HepG2 (cell line): ENCODE results near the gene SASH1. TPM values are rescaled to one million over a fixed set of nuclear protein-coding genes. Genes with fewer than 3 reads are reported as not detected.

Source experiments
- ATAC-seq: fragments of 200-7000 bp; cut with Tn5 transposase; 3 replicates; pipeline ENCODE4 v1.9.1; 2020; ENCODE audit warnings: mild to moderate bottlenecking, moderate library complexity
- BruUV-seq: library from RNA; stranded (reverse); fragments of 400-500 nt; replicated peaks from 2 replicates; lab custom pipeline; 2021; lab: Mats Ljungman, UMichigan
- CTCF ChIA-PET: fragments of 300-600 bp; formaldehyde crosslinking; extraction: SDS; loops from one replicate; lab custom pipeline; 2021; ENCODE audit warnings: low total read pairs, inconsistent platforms, low intra/inter-chr PET ratio; lab: Yijun Ruan, JAX
- POLR2A ChIA-PET: fragments of 350-600 bp; sonication (Branson Sonifier 250); formaldehyde crosslinking; loops from one replicate; lab custom pipeline; 2020; ENCODE audit warnings: antibody characterized with exemption, inconsistent platforms; lab: Yijun Ruan, JAX
- DNase-seq: peaks from one replicate; pipeline ENCODE4 v3.0.0-alpha.2; 2015; ENCODE audit warnings: low spot score
- FAIRE-seq: peaks from 3 replicates; lab custom pipeline; 2011; peaks lifted over from hg19 to GRCh38; lab: Jason Lieb, UNC
- H2AFZ ChIP-seq: one replicate; pipeline ENCODE4 v1.6.1; 2011; ENCODE audit warnings: low read length, inconsistent platforms
- H3K27ac ChIP-seq: fragments of 300-600 bp; 3 replicates; pipeline ENCODE4 v1.8.0; 2011; ENCODE audit warnings: mixed run types, mild to moderate bottlenecking, mixed read lengths, low read length, inconsistent platforms; ENCODE audit not compliant: insufficient read depth; ENCODE audit errors: extremely low read length
- H3K27me3 ChIP-seq, 2 experiments: fragments of 200-600 bp in 1 of 2; 2 replicates in 1 of 2; 3 replicates in 1 of 2; pipeline versions ENCODE4 v1.6.0 to v1.8.0; 2011; ENCODE audit warnings: low read length in 2 of 2, mild to moderate bottlenecking in 2 of 2, moderate library complexity in 2 of 2, inconsistent platforms in 1 of 2; ENCODE audit not compliant: insufficient read depth in 2 of 2, control insufficient read depth in 1 of 2
- H3K36me3 ChIP-seq, 2 experiments: fragments of 200-600 bp in 1 of 2; replicated peaks in 1 of 2; 2 replicates in 1 of 2; 3 replicates in 1 of 2; pipeline versions ENCODE4 v1.5.1 to v1.8.0; 2011; ENCODE audit warnings: low read length in 2 of 2, inconsistent platforms in 1 of 2; ENCODE audit not compliant: insufficient read depth in 2 of 2, control insufficient read depth in 1 of 2
- H3K4me1 ChIP-seq: 2 replicates; pipeline ENCODE4 v1.5.1; 2012; ENCODE audit warnings: low read length, inconsistent platforms; ENCODE audit not compliant: insufficient read depth
- H3K4me2 ChIP-seq: 2 replicates; pipeline ENCODE4 v1.6.0; 2011; ENCODE audit warnings: low read depth, low read length, inconsistent platforms
- H3K4me3 ChIP-seq, 3 experiments: fragments of 200-600 bp in 1 of 3; sonication (generic), shearing (Covaris generic) in 1 of 3; replicated peaks in 1 of 3; 2 replicates each; pipeline ENCODE4 v1.5.1; 2011 to 2016; ENCODE audit warnings: low read length in 3 of 3, inconsistent platforms in 2 of 3, low read depth in 2 of 3, mild to moderate bottlenecking in 2 of 3, control low read depth in 1 of 3, mixed read lengths in 1 of 3; ENCODE audit not compliant: insufficient read depth in 1 of 3
- H3K79me2 ChIP-seq: one replicate; pipeline ENCODE4 v1.6.1; 2011; ENCODE audit warnings: low read length, inconsistent platforms; ENCODE audit not compliant: insufficient read depth
- H3K9ac ChIP-seq: 2 replicates; pipeline ENCODE4 v1.6.0; 2011; ENCODE audit warnings: mild to moderate bottlenecking, low read depth, low read length, inconsistent platforms; ENCODE audit not compliant: insufficient read depth
- H3K9me3 ChIP-seq: 2 replicates; pipeline ENCODE4 v1.5.1; 2012; ENCODE audit warnings: mild to moderate bottlenecking, low read length
- H4K20me1 ChIP-seq: 2 replicates; pipeline ENCODE4 v1.6.0; 2011; ENCODE audit warnings: inconsistent platforms, mild to moderate bottlenecking, low read length, moderate library complexity; ENCODE audit not compliant: insufficient read depth
- HNRNPH1 ChIP-seq: fragments of 200-400 bp; formaldehyde crosslinking; optimal IDR thresholded peaks from 2 replicates; pipeline ENCODE3; 2017; ENCODE audit warnings: mild to moderate bottlenecking, low read depth, low read length
- IRF1 ChIP-seq: sonication (generic); formaldehyde crosslinking; IDR thresholded peaks from 2 replicates; pipeline ENCODE4 v1.4.0; 2020; ENCODE audit warnings: low read depth, mild to moderate bottlenecking, missing genetic modification reagents
- MTF2 ChIP-seq: sonication (generic); formaldehyde crosslinking; IDR thresholded peaks from 2 replicates; pipeline ENCODE4 v1.5.0; 2020; ENCODE audit warnings: missing genetic modification reagents, borderline replicate concordance
- ZNF616 ChIP-seq: sonication (generic); formaldehyde crosslinking; IDR thresholded peaks from 2 replicates; pipeline ENCODE4 v1.5.0; 2020; ENCODE audit warnings: low read depth, mild to moderate bottlenecking, missing genetic modification reagents
- ZNF740 ChIP-seq: sonication (generic); formaldehyde crosslinking; IDR thresholded peaks from 2 replicates; pipeline ENCODE4 v1.4.0; 2020; ENCODE audit warnings: missing genetic modification reagents
- WGBS: methylation state at CpG from one replicate; pipeline ENCODE4 v1.1.6; 2017; ENCODE audit warnings: low lambda C conversion rate; 5-methylcytosine and 5-hydroxymethylcytosine counted together
- in situ Hi-C: cut with HindIII; loops from 2 replicates; pipeline ENCODE4 v1.10.0; 2017; ENCODE audit warnings: low pct_unique_long_range_greater_than_20kb; ENCODE audit not compliant: extremely low pct_ligation_motif_present
- intact Hi-C: fragments of 100-400 bp; cut with micrococcal nuclease; formaldehyde crosslinking; loops from one replicate; pipeline ENCODE4 v1.10.0; 2022; ENCODE audit not compliant: unreplicated experiment
- polyA plus RNA-seq, 8 experiments: library from polyadenylated mRNA; depleted of rRNA in 3 of 8; stranded (reverse) in 7 of 8; unstranded in 1 of 8; fragments of >200 nt; fragmentation: Illumina TruSeq in 4 of 8; extraction: Trizol in 4 of 8; gene quantifications; 2 replicates each; pipeline versions ENCODE4 v1.2.1 to v1.2.3, GENCODE V29; 2011 to 2016; ENCODE audit warnings: low read depth in 4 of 8, missing spikeins in 1 of 8, mixed read lengths in 1 of 8; ENCODE audit not compliant: insufficient read depth in 1 of 8
- total RNA-seq, 5 experiments: library from RNA; depleted of rRNA; stranded (reverse); fragments of >200 nt; fragmentation: Illumina TruSeq; extraction: Trizol; gene quantifications; 2 replicates each; pipeline ENCODE4 v1.2.3, GENCODE V29; 2016; ENCODE audit warnings: low read depth in 1 of 5
- TF ChIP-seq, protein P1 (sequence below): sonication (generic); formaldehyde crosslinking; IDR thresholded peaks from 2 replicates; pipeline ENCODE4 v1.5.1; 2020; ENCODE audit warnings: mild to moderate bottlenecking, missing genetic modification reagents, moderate library complexity

SASH1 gene
- total and polyA plus RNA-seq, 2 of the 13 experiments (the other 11 are each of a cell fraction or from before 2014, with no cell fraction given), result 7.5 to 8.2 TPM

DNA sequence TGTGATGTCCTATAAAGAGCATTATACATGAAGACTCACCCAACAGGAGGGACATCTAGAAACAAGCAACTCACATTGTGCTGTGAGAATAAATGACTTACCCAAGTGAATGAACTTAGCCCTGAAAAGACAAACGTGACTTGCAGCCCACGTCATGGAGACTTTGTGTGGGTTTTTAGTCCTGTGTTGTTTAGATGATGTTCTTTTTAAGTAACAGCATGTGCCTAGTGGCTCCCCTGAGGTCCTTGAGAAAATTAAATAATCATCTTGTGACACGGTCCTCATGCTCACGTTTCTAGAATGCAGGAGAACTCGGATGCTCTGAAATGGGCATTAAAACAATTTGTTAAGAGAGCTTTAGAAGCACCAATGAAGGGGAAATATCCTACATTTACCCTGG is 165.1 kb downstream of the SASH1 start:
- in situ Hi-C loops, result no loop called here

More for the DNA sequence above, 165.1 kb downstream of the SASH1 start:
- DNase-seq (no peak), FAIRE-seq (no peak), ATAC-seq (no peak)
- Histone ChIP-seq H2AFZ (no peak overlapping the region), H3K36me3 (no peaks in the 10 kb centered on the region; a peak in 1 of 5 replicates), H3K27ac (no peak overlapping the region), H3K27me3 (no peaks in the 10 kb centered on the region), H3K4me2 (no peak overlapping the region), H3K4me1 (no peaks in the 10 kb centered on the region), H3K79me2 (no peaks in the 10 kb centered on the region), H3K4me3 (no peak overlapping the region), H3K9me3 (no peaks in the 10 kb centered on the region), H3K9ac (no peak overlapping the region), H4K20me1 (no peaks in the 10 kb centered on the region)
- BruUV-seq, result no TSS peak
- ChIA-PET POLR2A (no interaction called here), CTCF (no interaction called here)
- intact Hi-C loops, result no loop called here
- no peak for TF ChIP-seq MTF2
- no peak for TF ChIP-seq IRF1 (CRISPR knock-in tag)
- no peak for TF ChIP-seq HNRNPH1
- no peak for TF ChIP-seq ZNF616 (CRISPR knock-in tag)
- TF ChIP-seq, protein P1, sequence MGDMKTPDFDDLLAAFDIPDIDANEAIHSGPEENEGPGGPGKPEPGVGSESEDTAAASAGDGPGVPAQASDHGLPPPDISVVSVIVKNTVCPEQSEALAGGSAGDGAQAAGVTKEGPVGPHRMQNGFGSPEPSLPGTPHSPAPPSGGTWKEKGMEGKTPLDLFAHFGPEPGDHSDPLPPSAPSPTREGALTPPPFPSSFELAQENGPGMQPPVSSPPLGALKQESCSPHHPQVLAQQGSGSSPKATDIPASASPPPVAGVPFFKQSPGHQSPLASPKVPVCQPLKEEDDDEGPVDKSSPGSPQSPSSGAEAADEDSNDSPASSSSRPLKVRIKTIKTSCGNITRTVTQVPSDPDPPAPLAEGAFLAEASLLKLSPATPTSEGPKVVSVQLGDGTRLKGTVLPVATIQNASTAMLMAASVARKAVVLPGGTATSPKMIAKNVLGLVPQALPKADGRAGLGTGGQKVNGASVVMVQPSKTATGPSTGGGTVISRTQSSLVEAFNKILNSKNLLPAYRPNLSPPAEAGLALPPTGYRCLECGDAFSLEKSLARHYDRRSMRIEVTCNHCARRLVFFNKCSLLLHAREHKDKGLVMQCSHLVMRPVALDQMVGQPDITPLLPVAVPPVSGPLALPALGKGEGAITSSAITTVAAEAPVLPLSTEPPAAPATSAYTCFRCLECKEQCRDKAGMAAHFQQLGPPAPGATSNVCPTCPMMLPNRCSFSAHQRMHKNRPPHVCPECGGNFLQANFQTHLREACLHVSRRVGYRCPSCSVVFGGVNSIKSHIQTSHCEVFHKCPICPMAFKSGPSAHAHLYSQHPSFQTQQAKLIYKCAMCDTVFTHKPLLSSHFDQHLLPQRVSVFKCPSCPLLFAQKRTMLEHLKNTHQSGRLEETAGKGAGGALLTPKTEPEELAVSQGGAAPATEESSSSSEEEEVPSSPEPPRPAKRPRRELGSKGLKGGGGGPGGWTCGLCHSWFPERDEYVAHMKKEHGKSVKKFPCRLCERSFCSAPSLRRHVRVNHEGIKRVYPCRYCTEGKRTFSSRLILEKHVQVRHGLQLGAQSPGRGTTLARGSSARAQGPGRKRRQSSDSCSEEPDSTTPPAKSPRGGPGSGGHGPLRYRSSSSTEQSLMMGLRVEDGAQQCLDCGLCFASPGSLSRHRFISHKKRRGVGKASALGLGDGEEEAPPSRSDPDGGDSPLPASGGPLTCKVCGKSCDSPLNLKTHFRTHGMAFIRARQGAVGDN (CRISPR knock-in tag), result no peak
- no peak for TF ChIP-seq ZNF740
- 90% methylated on average over 5 of the region's 5 CpGs for WGBS
